Hepatocyte (in vitro differentiated cells): ENCODE measurements around the gene CD22.

Source experiments
- EZH2 ChIP-seq: fragments of 200-600 bp; sonication (generic); IDR thresholded peaks from 2 replicates; pipeline ENCODE4 v1.6.1; 2016; ENCODE audit warnings: antibody characterized with exemption, mild to moderate bottlenecking, borderline replicate concordance
- EZH2phosphoT487 ChIP-seq: fragments of 200-600 bp; sonication (generic); IDR thresholded peaks from one replicate; pipeline ENCODE4 v1.6.1; 2018; ENCODE audit warnings: antibody characterized with exemption, mild to moderate bottlenecking, low read depth, moderate library complexity; ENCODE audit not compliant: unreplicated experiment, severe bottlenecking
- TF ChIP-seq, protein P1 (sequence below): fragments of 200-600 bp; sonication (generic); IDR thresholded peaks from 2 replicates; pipeline ENCODE4 v1.5.1; 2016; ENCODE audit warnings: antibody characterized with exemption, mild to moderate bottlenecking; ENCODE audit not compliant: poor library complexity

DNA sequence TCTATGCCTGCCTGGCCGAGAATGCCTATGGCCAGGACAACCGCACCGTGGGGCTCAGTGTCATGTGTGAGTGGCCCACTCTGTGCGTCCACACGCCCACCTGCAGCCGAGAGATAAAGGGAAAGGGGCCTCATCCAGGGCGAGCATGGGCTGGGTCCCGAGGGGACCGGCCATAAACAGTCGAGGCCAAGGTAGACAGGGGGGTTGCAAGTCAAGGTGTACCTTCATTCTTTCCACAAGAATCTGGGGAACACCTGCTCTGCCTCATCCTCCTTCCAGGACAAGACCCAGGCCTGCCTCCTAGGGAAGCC lies 28.7 kb upstream of the CD22 start:
- TF ChIP-seq, protein P1, sequence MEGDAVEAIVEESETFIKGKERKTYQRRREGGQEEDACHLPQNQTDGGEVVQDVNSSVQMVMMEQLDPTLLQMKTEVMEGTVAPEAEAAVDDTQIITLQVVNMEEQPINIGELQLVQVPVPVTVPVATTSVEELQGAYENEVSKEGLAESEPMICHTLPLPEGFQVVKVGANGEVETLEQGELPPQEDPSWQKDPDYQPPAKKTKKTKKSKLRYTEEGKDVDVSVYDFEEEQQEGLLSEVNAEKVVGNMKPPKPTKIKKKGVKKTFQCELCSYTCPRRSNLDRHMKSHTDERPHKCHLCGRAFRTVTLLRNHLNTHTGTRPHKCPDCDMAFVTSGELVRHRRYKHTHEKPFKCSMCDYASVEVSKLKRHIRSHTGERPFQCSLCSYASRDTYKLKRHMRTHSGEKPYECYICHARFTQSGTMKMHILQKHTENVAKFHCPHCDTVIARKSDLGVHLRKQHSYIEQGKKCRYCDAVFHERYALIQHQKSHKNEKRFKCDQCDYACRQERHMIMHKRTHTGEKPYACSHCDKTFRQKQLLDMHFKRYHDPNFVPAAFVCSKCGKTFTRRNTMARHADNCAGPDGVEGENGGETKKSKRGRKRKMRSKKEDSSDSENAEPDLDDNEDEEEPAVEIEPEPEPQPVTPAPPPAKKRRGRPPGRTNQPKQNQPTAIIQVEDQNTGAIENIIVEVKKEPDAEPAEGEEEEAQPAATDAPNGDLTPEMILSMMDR = no peak
- TF ChIP-seq EZH2 (no peak), EZH2phosphoT487 (no peak)
